ENCODE measurements around the gene CLDN19. TPM values are rescaled to one million over a fixed set of nuclear protein-coding genes. Genes with fewer than 3 reads are reported as not detected.
A peak's percentile ranks its signal among the peaks of the same experiment; 100 is the strongest.

CLDN19 gene
- total RNA-seq, 1 experiment from 2014 or later: 0.05 TPM

DNA sequence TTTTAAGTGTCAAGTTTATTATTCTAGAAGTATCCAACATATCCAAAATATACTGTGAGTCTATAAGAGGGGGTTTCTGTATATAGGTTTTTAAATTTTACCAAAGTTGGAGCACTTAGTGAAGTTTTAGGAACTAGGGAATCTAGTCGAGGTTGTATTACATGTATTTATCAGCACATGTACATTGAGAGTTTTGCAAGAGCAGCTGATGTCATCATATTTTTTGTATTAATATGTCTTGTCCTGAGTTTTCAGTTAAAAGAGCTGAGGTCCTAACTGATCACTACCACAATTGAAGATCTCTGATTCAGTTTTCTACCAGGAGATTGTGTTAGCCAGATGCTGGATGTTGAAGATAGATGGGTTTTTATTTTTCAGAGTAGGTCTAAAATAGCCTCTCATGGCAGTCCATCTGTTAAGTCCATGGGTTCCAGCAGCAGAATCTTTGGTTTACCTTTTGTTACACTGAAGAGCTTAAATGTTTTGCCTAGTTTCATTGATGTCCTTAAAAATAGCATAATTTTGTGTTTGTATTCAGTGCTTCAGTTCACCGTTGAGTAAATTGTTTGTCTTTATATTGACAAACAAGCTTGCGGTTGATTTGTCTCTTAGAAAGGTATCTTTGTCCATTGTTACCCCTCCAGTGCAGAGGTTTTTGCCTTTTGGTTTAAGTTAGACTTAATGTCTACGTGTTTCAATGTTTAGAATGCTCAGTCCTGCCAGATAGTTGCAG lies 41.8 kb downstream of the CLDN19 start:
- Histone ChIP-seq H3K36me3 (ENCODE audit: control insufficient read depth, insufficient read depth, low read length) (peaks cover 86% of the 10 kb centered on the region), H3K9me3 (ENCODE audit: control insufficient read depth, insufficient read depth, low read depth, low read length) (no peaks in the 10 kb centered on the region), H3K4me1 (ENCODE audit: control insufficient read depth, insufficient read depth, low read length) (peaks cover 5% of the 10 kb centered on the region), H3K4me3 (ENCODE audit: low read depth in 2 of 2, low read length in 2 of 2) (no peak overlapping the region), H3K27ac (ENCODE audit: low read length) (no peak overlapping the region), H3K27me3 (ENCODE audit: control insufficient read depth, insufficient read depth, low read length) (no peaks in the 10 kb centered on the region)
- DNase-seq (ENCODE audit: low read depth, low spot score) (no peak), ATAC-seq (no peak)
- intact Hi-C loops (cut with micrococcal nuclease; ENCODE audit: unreplicated experiment) (no loop called here), in situ Hi-C loops (cut with HindIII; ENCODE audit: low pct_unique_long_range_greater_than_20kb, low sequenced_read_pairs) (no loop called here)
- POLR2A ChIA-PET: no interaction called here
- no TSS peak for BruUV-seq (replicated peaks)
- CTCF ChIA-PET: no interaction called here
- TF ChIP-seq SIN3A (IDR thresholded peaks at IDR 0.05; ENCODE audit: borderline replicate concordance, insufficient read depth, low read depth, low read length) (no peak), POLR2AphosphoS5 (IDR thresholded peaks at IDR 0.05; ENCODE audit: low read depth, low read length) (no peak), TCF7L2 (IDR thresholded peaks at IDR 0.05; ENCODE audit: low read depth, low read length) (no peak)
- TF ChIP-seq, protein P1, sequence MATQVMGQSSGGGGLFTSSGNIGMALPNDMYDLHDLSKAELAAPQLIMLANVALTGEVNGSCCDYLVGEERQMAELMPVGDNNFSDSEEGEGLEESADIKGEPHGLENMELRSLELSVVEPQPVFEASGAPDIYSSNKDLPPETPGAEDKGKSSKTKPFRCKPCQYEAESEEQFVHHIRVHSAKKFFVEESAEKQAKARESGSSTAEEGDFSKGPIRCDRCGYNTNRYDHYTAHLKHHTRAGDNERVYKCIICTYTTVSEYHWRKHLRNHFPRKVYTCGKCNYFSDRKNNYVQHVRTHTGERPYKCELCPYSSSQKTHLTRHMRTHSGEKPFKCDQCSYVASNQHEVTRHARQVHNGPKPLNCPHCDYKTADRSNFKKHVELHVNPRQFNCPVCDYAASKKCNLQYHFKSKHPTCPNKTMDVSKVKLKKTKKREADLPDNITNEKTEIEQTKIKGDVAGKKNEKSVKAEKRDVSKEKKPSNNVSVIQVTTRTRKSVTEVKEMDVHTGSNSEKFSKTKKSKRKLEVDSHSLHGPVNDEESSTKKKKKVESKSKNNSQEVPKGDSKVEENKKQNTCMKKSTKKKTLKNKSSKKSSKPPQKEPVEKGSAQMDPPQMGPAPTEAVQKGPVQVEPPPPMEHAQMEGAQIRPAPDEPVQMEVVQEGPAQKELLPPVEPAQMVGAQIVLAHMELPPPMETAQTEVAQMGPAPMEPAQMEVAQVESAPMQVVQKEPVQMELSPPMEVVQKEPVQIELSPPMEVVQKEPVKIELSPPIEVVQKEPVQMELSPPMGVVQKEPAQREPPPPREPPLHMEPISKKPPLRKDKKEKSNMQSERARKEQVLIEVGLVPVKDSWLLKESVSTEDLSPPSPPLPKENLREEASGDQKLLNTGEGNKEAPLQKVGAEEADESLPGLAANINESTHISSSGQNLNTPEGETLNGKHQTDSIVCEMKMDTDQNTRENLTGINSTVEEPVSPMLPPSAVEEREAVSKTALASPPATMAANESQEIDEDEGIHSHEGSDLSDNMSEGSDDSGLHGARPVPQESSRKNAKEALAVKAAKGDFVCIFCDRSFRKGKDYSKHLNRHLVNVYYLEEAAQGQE (IDR thresholded peaks at IDR 0.05; ENCODE audit: insufficient read depth in 1 of 2, low read depth in 2 of 2, low read length in 1 of 2): no peak
- TF ChIP-seq, protein P2, sequence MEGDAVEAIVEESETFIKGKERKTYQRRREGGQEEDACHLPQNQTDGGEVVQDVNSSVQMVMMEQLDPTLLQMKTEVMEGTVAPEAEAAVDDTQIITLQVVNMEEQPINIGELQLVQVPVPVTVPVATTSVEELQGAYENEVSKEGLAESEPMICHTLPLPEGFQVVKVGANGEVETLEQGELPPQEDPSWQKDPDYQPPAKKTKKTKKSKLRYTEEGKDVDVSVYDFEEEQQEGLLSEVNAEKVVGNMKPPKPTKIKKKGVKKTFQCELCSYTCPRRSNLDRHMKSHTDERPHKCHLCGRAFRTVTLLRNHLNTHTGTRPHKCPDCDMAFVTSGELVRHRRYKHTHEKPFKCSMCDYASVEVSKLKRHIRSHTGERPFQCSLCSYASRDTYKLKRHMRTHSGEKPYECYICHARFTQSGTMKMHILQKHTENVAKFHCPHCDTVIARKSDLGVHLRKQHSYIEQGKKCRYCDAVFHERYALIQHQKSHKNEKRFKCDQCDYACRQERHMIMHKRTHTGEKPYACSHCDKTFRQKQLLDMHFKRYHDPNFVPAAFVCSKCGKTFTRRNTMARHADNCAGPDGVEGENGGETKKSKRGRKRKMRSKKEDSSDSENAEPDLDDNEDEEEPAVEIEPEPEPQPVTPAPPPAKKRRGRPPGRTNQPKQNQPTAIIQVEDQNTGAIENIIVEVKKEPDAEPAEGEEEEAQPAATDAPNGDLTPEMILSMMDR (IDR thresholded peaks at IDR 0.05): no peak

DNA sequence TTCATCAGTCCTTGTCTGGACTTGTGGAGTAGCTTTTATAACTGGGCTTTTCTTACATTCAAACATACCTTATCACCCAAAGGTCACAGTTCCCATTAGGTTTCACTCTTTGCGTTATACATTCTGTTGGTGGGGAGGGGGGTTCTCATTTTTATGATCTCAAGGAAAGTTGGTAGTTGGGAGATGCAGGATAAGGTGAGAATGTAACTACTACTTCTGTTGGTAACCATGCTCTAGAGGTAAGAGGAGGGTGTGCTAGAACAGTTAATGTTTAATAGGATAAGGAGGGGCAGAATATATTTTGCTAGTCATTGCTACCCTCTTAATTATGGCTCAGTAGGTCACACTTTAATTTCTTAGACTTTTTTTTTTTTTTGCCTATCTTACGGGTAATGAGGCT lies 47.1 kb downstream of the CLDN19 start:
- Histone ChIP-seq H3K36me3 (ENCODE audit: control insufficient read depth, insufficient read depth, low read length) (peaks cover 67% of the 10 kb centered on the region), H3K27ac (ENCODE audit: low read length) (peak overlapping the region; percentile 9; the same call in 1 of the 2 replicates)
- ATAC-seq: no peak

More for the DNA sequence above, 47.1 kb downstream of the CLDN19 start:
- Histone ChIP-seq H3K27me3 (ENCODE audit: control insufficient read depth, insufficient read depth, low read length) (no peaks in the 10 kb centered on the region), H3K4me1 (ENCODE audit: control insufficient read depth, insufficient read depth, low read length) (peaks cover 46% of the 10 kb centered on the region), H3K4me3 (ENCODE audit: low read depth in 2 of 2, low read length in 2 of 2) (no peak overlapping the region), H3K9me3 (ENCODE audit: control insufficient read depth, insufficient read depth, low read depth, low read length) (no peaks in the 10 kb centered on the region)
- TF ChIP-seq, protein P2 (IDR thresholded peaks at IDR 0.05): no peak
- TF ChIP-seq SIN3A (IDR thresholded peaks at IDR 0.05; ENCODE audit: borderline replicate concordance, insufficient read depth, low read depth, low read length): no peak
- no peak for TF ChIP-seq POLR2AphosphoS5 (IDR thresholded peaks at IDR 0.05; ENCODE audit: low read depth, low read length)
- TF ChIP-seq, protein P1 (IDR thresholded peaks at IDR 0.05; ENCODE audit: insufficient read depth in 1 of 2, low read depth in 2 of 2, low read length in 1 of 2): no peak
- TF ChIP-seq TCF7L2 (IDR thresholded peaks at IDR 0.05; ENCODE audit: low read depth, low read length): no peak
- ChIA-PET CTCF (no interaction called here), POLR2A (no interaction called here)
- no peak for DNase-seq (ENCODE audit: low read depth, low spot score)
- intact Hi-C loops (cut with micrococcal nuclease; ENCODE audit: unreplicated experiment): no loop called here
- in situ Hi-C loops (cut with HindIII; ENCODE audit: low pct_unique_long_range_greater_than_20kb, low sequenced_read_pairs): no loop called here
- BruUV-seq (replicated peaks): no TSS peak
